ENCODE measurements around the gene TMEM204. TPM values are rescaled to one million over a fixed set of nuclear protein-coding genes. Genes with fewer than 3 reads are reported as not detected.

The TMEM204 gene
- total and polyA plus RNA-seq, 2 donors (not counting 1 experiment from before 2014, with no cell fraction given): 10.9 to 12.4 TPM

DNA sequence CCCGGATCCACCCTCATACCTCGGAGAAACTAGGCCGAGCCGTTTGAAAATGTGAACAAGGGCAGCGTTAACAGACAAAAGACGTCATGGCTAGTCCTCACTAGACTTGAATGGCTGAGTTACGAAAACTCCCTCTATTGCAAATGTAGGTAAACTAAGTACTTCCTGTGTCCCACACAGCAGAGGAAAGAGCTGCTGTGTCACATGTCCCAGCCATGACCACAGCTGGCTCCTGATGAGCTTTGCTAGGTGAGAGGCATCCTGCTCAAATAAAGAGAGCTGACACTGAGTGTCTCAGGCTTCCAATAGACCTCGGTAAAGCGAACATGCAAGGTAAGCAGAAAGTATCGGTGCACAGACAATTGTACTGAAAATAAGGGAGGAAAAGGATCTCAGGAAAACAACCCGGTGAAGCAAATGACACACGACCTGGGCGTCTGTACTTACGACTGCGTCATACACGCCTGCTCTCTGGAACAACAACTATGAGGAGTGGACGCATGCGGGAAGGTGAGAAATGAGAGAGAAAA lies 26.0 kb downstream of the TMEM204 start:
- TF ChIP-seq EZH2 (IDR thresholded peaks at IDR 0.05; ENCODE audit: low read length, missing control alignments) (no peak), CTCF (conservative IDR thresholded peaks at IDR 0.05 in 1 of 2, IDR thresholded peaks at IDR 0.05 in 1 of 2; ENCODE audit: low read depth in 1 of 2, low read length in 2 of 2) (no peak)
- H3K27ac ChIP-seq (ENCODE audit: insufficient read depth, low read length): no peak overlapping the region
- no peaks in the 10 kb centered on the region for H4K20me1 ChIP-seq (ENCODE audit: control insufficient read depth, extremely low read depth, insufficient read depth, low read length)
- no peak for DNase-seq (ENCODE audit: low read depth in 2 of 2)
- no peaks in the 10 kb centered on the region for H3K9me3 ChIP-seq (ENCODE audit: control insufficient read depth, insufficient read depth, low read depth, low read length)
- H3K4me2 ChIP-seq (ENCODE audit: extremely low read depth, insufficient read depth, low read length): no peak overlapping the region
- no peak overlapping the region for H3K4me3 ChIP-seq (replicated peaks in 1 of 4; ENCODE audit: control extremely low read depth in 1 of 4, insufficient read depth in 1 of 4, low read depth in 3 of 4, low read length in 4 of 4)
- no peaks in the 10 kb centered on the region for H3K79me2 ChIP-seq (ENCODE audit: control insufficient read depth, insufficient read depth, low read length)
- no peaks in the 10 kb centered on the region for H3K27me3 ChIP-seq (ENCODE audit: control insufficient read depth, insufficient read depth, low read length)
- no peak overlapping the region for H2AFZ ChIP-seq (ENCODE audit: low read length)
- H3K4me1 ChIP-seq (ENCODE audit: control insufficient read depth, extremely low read depth, insufficient read depth, low read length): no peaks in the 10 kb centered on the region
- no peak overlapping the region for H3K9ac ChIP-seq (ENCODE audit: insufficient read depth, low read length)
- peaks cover 7% of the 10 kb centered on the region for H3K36me3 ChIP-seq (ENCODE audit: control insufficient read depth, insufficient read depth, low read length)

GRCh38 chr16:1560153-1560552 lies 26.7 kb downstream of the TMEM204 start:
- no peak for DNase-seq (ENCODE audit: low read depth in 2 of 2)
- no peak overlapping the region for H3K4me2 ChIP-seq (ENCODE audit: extremely low read depth, insufficient read depth, low read length)
- TF ChIP-seq EZH2 (IDR thresholded peaks at IDR 0.05; ENCODE audit: low read length, missing control alignments) (no peak), CTCF (conservative IDR thresholded peaks at IDR 0.05 in 1 of 2, IDR thresholded peaks at IDR 0.05 in 1 of 2; ENCODE audit: low read depth in 1 of 2, low read length in 2 of 2) (no peak)

GRCh38 chr16:1560866-1561265 lies 27.4 kb downstream of the TMEM204 start:
- Histone ChIP-seq H3K36me3 (ENCODE audit: control insufficient read depth, insufficient read depth, low read length) (peaks cover 4% of the 10 kb centered on the region), H3K9me3 (ENCODE audit: control insufficient read depth, insufficient read depth, low read depth, low read length) (no peaks in the 10 kb centered on the region), H3K9ac (ENCODE audit: insufficient read depth, low read length) (no peak overlapping the region), H3K27ac (ENCODE audit: insufficient read depth, low read length) (no peak overlapping the region), H3K4me3 (replicated peaks in 1 of 4; ENCODE audit: control extremely low read depth in 1 of 4, insufficient read depth in 1 of 4, low read depth in 3 of 4, low read length in 4 of 4) (no peak overlapping the region), H3K79me2 (ENCODE audit: control insufficient read depth, insufficient read depth, low read length) (no peaks in the 10 kb centered on the region), H3K27me3 (ENCODE audit: control insufficient read depth, insufficient read depth, low read length) (no peaks in the 10 kb centered on the region), H3K4me1 (ENCODE audit: control insufficient read depth, extremely low read depth, insufficient read depth, low read length) (no peaks in the 10 kb centered on the region), H3K4me2 (ENCODE audit: extremely low read depth, insufficient read depth, low read length) (no peak overlapping the region), H2AFZ (ENCODE audit: low read length) (no peak overlapping the region), H4K20me1 (ENCODE audit: control insufficient read depth, extremely low read depth, insufficient read depth, low read length) (no peaks in the 10 kb centered on the region)
- DNase-seq (ENCODE audit: low read depth in 2 of 2): no peak
- TF ChIP-seq CTCF (conservative IDR thresholded peaks at IDR 0.05 in 1 of 2, IDR thresholded peaks at IDR 0.05 in 1 of 2; ENCODE audit: low read depth in 1 of 2, low read length in 2 of 2) (no peak), EZH2 (IDR thresholded peaks at IDR 0.05; ENCODE audit: low read length, missing control alignments) (no peak)

More at GRCh38 chr16:1560153-1560552, 26.7 kb downstream of the TMEM204 start:
- peaks cover 4% of the 10 kb centered on the region for H3K36me3 ChIP-seq (ENCODE audit: control insufficient read depth, insufficient read depth, low read length)
- H3K4me3 ChIP-seq (replicated peaks in 1 of 4; ENCODE audit: control extremely low read depth in 1 of 4, insufficient read depth in 1 of 4, low read depth in 3 of 4, low read length in 4 of 4): no peak overlapping the region
- H2AFZ ChIP-seq (ENCODE audit: low read length): no peak overlapping the region
- H4K20me1 ChIP-seq (ENCODE audit: control insufficient read depth, extremely low read depth, insufficient read depth, low read length): no peaks in the 10 kb centered on the region
- no peaks in the 10 kb centered on the region for H3K4me1 ChIP-seq (ENCODE audit: control insufficient read depth, extremely low read depth, insufficient read depth, low read length)
- no peaks in the 10 kb centered on the region for H3K79me2 ChIP-seq (ENCODE audit: control insufficient read depth, insufficient read depth, low read length)
- no peaks in the 10 kb centered on the region for H3K9me3 ChIP-seq (ENCODE audit: control insufficient read depth, insufficient read depth, low read depth, low read length)
- H3K27me3 ChIP-seq (ENCODE audit: control insufficient read depth, insufficient read depth, low read length): no peaks in the 10 kb centered on the region
- no peak overlapping the region for H3K9ac ChIP-seq (ENCODE audit: insufficient read depth, low read length)
- no peak overlapping the region for H3K27ac ChIP-seq (ENCODE audit: insufficient read depth, low read length)

Measured in fibroblast of lung (primary cell).